HEK293T (cell line): ENCODE data around the gene HDAC8.
"Not testable (repeated sequence)": the region's sequence is repeated elsewhere in the genome, so short reads cannot be mapped to it uniquely, and the experiment has no call there.

Experiments used
- CTCF ChIA-PET: fragments of 350-600 bp; formaldehyde crosslinking; extraction: SDS; loops from one replicate; lab custom pipeline; 2021; ENCODE audit warnings: antibody characterized with exemption, inconsistent platforms; lab: Yijun Ruan, JAX
- POLR2A ChIA-PET: fragments of 350-600 bp; formaldehyde crosslinking; extraction: SDS; loops from one replicate; lab custom pipeline; 2020; ENCODE audit warnings: antibody characterized with exemption, inconsistent platforms; lab: Yijun Ruan, JAX
- DNase-seq: peaks from one replicate; pipeline ENCODE4 v3.0.0; 2012; ENCODE audit warnings: mixed read lengths; ENCODE audit errors: extremely low spot score
- ARNT ChIP-seq: fragments of 450-650 bp; IDR thresholded peaks from 2 replicates; pipeline ENCODE4 v1.6.1; 2017; ENCODE audit warnings: mild to moderate bottlenecking
- BHLHE40 ChIP-seq: fragments of 450-650 bp; IDR thresholded peaks from 2 replicates; pipeline ENCODE4 v1.6.1; 2016; ENCODE audit warnings: mild to moderate bottlenecking, moderate library complexity, borderline replicate concordance
- CTBP1 ChIP-seq: fragments of 450-650 bp; IDR thresholded peaks from 2 replicates; pipeline ENCODE4 v1.6.1; 2016; ENCODE audit warnings: borderline replicate concordance
- ELF4 ChIP-seq: fragments of 450-650 bp; IDR thresholded peaks from 2 replicates; pipeline ENCODE4 v1.6.1; 2017; ENCODE audit warnings: antibody characterized with exemption
- FOXA1 ChIP-seq: fragments of 450-650 bp; IDR thresholded peaks from 2 replicates; pipeline ENCODE4 v1.6.1; 2016; ENCODE audit warnings: mild to moderate bottlenecking
- FOXK2 ChIP-seq: fragments of 450-650 bp; IDR thresholded peaks from 2 replicates; pipeline ENCODE4 v1.6.1; 2016; ENCODE audit warnings: mild to moderate bottlenecking
- FOXM1 ChIP-seq: fragments of 450-650 bp; IDR thresholded peaks from 2 replicates; pipeline ENCODE4 v1.6.1; 2017; ENCODE audit warnings: mild to moderate bottlenecking, borderline replicate concordance
- HDGF ChIP-seq: fragments of 450-650 bp; IDR thresholded peaks from 2 replicates; pipeline ENCODE4 v1.6.1; 2017; ENCODE audit warnings: antibody characterized with exemption, borderline replicate concordance
- L3MBTL2 ChIP-seq: fragments of 450-650 bp; conservative IDR thresholded peaks from 2 replicates; pipeline ENCODE4 v1.6.1; 2016; ENCODE audit warnings: mild to moderate bottlenecking
- LEF1 ChIP-seq: fragments of 450-650 bp; IDR thresholded peaks from 2 replicates; pipeline ENCODE4 v1.6.1; 2017; ENCODE audit warnings: mild to moderate bottlenecking, borderline replicate concordance
- NFRKB ChIP-seq: fragments of 450-650 bp; IDR thresholded peaks from 2 replicates; pipeline ENCODE4 v1.6.1; 2016; ENCODE audit warnings: mild to moderate bottlenecking, moderate library complexity
- SP1 ChIP-seq: fragments of 450-650 bp; IDR thresholded peaks from 2 replicates; pipeline ENCODE4 v1.6.1; 2017
- SUZ12 ChIP-seq: fragments of 450-650 bp; IDR thresholded peaks from 2 replicates; pipeline ENCODE4 v1.6.1; 2016; ENCODE audit warnings: mild to moderate bottlenecking
- TARDBP ChIP-seq: fragments of 450-650 bp; IDR thresholded peaks from 2 replicates; pipeline ENCODE4 v1.6.1; 2016
- ZNF384 ChIP-seq: fragments of 450-650 bp; IDR thresholded peaks from 2 replicates; pipeline ENCODE4 v1.6.1; 2016
- TF ChIP-seq, protein P1 (sequence below): fragments of 450-650 bp; IDR thresholded peaks from 2 replicates; pipeline ENCODE4 v1.6.1; 2016

The HDAC8 gene

DNA sequence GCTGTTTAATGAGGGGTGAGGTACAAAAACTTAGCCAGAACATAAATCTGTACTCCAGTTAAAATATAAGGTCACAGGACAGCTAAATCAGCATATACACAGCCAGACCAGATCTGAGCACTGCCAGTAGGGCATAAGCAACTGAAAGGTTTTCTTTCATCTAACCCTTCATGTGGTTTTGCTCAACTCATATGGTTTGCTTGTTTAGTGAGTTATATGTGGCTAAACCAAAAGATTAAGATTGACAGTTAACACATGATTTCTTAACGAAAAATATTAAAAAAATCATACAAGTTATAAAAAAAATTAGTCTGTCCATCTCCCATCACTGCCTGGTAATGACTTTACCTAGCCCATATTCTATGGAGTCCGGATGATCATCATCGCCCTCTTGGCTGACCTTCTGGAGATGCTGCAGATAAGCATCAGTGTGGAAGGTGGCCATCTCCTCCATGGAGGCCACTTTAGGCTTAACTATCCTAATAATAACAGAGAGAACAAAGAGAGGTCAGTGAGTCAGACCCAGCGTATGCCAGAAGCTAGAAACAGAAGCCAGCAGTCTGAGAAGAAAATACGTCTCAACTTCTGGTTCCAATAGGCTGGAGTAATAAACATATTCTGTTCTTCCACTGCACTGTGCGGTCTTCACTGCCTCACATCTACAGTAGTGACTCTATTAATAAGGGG lies 4.1 kb downstream of the HDAC8 start:
- POLR2A ChIA-PET, result no interaction called here
- CTCF ChIA-PET, result no interaction called here
- DNase-seq, result no peak
- TF ChIP-seq CTBP1 (no peak), HDGF (no peak), ELF4 (no peak), SP1 (no peak), NFRKB (no peak), L3MBTL2 (no peak), ZNF384 (no peak), FOXA1 (no peak), FOXM1 (no peak), LEF1 (no peak), SUZ12 (no peak), BHLHE40 (no peak)
- TF ChIP-seq, protein P1, sequence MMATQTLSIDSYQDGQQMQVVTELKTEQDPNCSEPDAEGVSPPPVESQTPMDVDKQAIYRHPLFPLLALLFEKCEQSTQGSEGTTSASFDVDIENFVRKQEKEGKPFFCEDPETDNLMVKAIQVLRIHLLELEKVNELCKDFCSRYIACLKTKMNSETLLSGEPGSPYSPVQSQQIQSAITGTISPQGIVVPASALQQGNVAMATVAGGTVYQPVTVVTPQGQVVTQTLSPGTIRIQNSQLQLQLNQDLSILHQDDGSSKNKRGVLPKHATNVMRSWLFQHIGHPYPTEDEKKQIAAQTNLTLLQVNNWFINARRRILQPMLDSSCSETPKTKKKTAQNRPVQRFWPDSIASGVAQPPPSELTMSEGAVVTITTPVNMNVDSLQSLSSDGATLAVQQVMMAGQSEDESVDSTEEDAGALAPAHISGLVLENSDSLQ, result no peak

DNA sequence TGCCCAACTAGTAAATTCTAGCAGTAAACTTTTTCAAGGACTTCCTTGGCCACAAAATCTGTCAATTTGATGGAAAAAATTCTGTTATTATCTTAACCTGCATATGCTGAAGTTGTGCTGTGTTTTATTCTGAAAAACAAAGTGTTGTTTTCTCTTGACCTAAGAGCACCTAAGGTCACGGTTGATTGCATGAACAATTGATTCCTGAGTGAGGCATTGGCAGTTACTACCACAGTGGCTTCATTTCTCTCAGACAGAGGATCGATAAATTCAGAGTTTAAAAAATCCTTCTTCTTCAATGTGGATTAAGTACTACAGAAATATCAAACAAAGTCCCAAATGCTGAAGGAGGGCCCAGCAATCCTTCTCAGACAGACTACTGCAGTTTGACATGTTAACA lies 6.2 kb downstream of the HDAC8 start:
- ChIA-PET POLR2A (no interaction called here), CTCF (no interaction called here)
- TF ChIP-seq L3MBTL2, result no peak
- TF ChIP-seq, protein P1, result no peak
- no peak for TF ChIP-seq HDGF
- TF ChIP-seq TARDBP, result no peak
- no peak for TF ChIP-seq CTBP1
- no peak for TF ChIP-seq ELF4
- TF ChIP-seq SP1, result no peak
- TF ChIP-seq ZNF384, result no peak
- no peak for TF ChIP-seq LEF1
- no peak for TF ChIP-seq FOXA1
- no peak for DNase-seq

DNA sequence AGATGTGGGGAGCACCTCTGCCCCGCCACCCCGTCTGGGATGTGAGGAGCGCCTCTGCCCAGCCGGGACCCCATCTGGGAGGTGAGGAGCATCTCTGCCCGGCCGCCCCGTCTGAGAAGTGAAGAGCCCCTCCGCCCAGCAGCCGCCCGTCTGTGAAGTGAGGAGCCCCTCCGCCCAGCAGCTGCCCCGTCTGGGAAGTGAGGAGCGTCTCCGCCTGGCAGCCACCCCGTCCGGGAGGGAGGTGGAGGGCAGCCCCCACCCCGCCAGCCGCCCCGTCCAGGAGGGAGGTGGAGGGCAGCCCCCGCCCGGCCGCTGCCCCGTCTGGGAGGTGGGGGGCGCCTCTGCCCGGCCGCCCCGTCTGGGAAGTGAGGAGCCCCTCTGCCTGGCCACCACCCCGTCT lies 13.0 kb downstream of the HDAC8 start:
- CTCF ChIA-PET, DNase-seq, POLR2A ChIA-PET: not testable (repeated sequence)

DNA sequence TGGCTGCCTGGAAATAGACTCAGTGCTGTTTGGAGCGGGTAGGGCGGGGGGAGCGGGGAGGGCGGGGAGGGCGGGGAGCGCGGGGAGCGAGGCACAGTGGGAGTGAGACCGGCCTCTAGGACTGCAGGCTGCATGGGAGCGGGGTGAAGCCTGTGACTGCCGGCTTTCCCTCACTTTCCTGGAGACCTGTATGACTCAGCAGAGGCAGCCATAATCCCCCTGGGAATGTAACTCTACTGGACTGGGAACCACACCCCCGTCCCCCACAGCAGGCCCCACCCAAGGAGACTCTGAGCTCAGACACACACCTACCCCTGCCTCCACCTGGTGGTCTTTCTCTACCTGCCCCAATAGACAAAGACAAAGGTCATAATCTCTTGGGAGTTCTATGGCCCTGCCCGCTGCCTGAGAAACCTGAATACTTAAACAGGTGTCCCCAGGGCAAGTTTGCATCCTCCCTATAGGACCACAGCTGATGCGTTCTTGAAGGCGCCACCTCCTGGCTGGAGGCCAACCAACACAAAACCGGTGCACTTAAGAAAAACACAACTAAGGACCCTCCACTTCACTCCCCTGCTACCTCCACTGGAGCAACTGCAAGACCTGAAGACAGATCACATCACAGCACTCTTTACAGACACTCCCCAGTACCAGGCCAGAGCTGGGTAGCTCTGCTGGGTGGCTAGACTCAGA lies 18.0 kb downstream of the HDAC8 start:
- TF ChIP-seq FOXK2 (no peak), ELF4 (no peak), ZNF384 (no peak), HDGF (no peak), NFRKB (no peak), L3MBTL2 (no peak), FOXM1 (no peak), ARNT (no peak), BHLHE40 (no peak), SP1 (no peak), CTBP1 (no peak), LEF1 (no peak), TARDBP (no peak), SUZ12 (no peak), FOXA1 (no peak)
- TF ChIP-seq, protein P1, result no peak
- ChIA-PET CTCF (interaction anchor here (1.2 to 1.8 kb wide), 3 partner anchors 15 to 307 kb away, joined by 3 to 7 read pairs (median 3); no protein-coding TSS in a partner anchor), POLR2A (no interaction called here)
- no peak for DNase-seq

DNA sequence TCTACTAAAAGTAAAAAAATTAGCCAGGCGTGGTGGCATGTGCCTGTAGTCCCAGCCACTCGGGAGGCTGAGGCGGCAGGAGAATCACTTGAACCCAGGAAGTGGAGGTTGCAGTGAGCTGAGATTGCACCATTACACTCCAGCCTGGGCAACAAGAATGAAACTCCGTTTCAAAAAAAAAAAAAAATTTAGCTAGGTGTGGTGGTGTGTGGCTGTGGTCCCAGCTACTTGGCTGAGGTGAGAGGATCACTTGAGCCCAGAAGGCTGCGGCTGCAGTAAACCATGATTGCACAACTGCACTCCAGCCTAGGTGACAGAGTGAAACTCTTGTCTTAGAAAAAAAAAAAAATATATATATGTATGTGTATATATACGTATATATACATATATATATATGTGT lies 20.2 kb downstream of the HDAC8 start:
- CTCF ChIA-PET, result interaction anchor here (1.0 kb wide), 1 partner anchor 8 kb away, joined by 3 read pairs; no protein-coding TSS in a partner anchor
- POLR2A ChIA-PET, DNase-seq: not testable (repeated sequence)

DNA sequence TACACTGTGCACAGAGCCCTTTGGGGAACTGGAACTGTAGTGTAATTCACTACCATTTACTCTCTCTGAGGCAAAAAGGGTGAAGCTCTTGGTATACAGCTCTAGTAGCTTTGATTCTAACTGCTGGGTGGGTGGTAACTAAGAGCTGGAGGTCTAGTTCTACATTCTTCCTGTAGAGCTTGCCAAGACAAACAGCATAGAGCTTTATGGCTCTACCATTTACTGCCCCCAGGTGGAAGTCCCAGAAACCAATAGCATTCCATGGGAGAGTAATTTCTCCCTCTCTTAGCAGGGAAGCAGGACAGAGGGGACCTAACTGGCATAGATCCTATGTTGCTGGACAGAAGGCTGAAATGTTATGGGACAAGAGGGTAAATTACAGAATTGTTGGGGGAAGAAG lies 26.7 kb downstream of the HDAC8 start:
- peak; percentile 44 for DNase-seq

More for the DNA sequence above, 26.7 kb downstream of the HDAC8 start:
- POLR2A ChIA-PET, result interaction anchor here (1.0 to 1.1 kb wide), 2 partner anchors 238 to 269 kb away, joined by 3 read pairs; partner anchors contain the start of gene RPS4X
- TF ChIP-seq L3MBTL2 (no peak), FOXM1 (no peak), FOXK2 (no peak), TARDBP (no peak), ZNF384 (no peak), SUZ12 (no peak), SP1 (no peak), LEF1 (no peak), ARNT (no peak), NFRKB (no peak), CTBP1 (no peak), HDGF (no peak), BHLHE40 (no peak), ELF4 (no peak), FOXA1 (no peak)
- TF ChIP-seq, protein P1, result no peak
- CTCF ChIA-PET, result no interaction called here
